ENCODE data around the gene SBF2.

SBF2 gene

GRCh38 chr11:10149553-10149952 lies 144.5 kb downstream of the SBF2 start:
- no peak for TF ChIP-seq EZH2phosphoT487 (IDR thresholded peaks at IDR 0.05; ENCODE audit: borderline replicate concordance, low read length)
- no peak for TF ChIP-seq CTCF (IDR thresholded peaks at IDR 0.05; ENCODE audit: low read depth, low read length, poor library complexity, severe bottlenecking)
- Histone ChIP-seq H3K79me2 (ENCODE audit: control insufficient read depth, low read length) (no peaks in the 10 kb centered on the region), H4K20me1 (ENCODE audit: control insufficient read depth, insufficient read depth, low read depth, low read length) (no peaks in the 10 kb centered on the region), H3K4me1 (ENCODE audit: control insufficient read depth, low read length) (no peaks in the 10 kb centered on the region), H3K36me3 (ENCODE audit: control insufficient read depth, low read length) (no peaks in the 10 kb centered on the region), H3F3A (ENCODE audit: control insufficient read depth, insufficient read depth) (no peaks in the 10 kb centered on the region), H3K27me3 (ENCODE audit: control insufficient read depth, low read length) (0 out of 2 replicates have a peak, but pooled peaks cover 2% of the 10 kb centered on the region), H3K9me3 (ENCODE audit: control insufficient read depth, insufficient read depth, low read length) (no peaks in the 10 kb centered on the region), H3K4me3 (ENCODE audit: low read length) (no peak overlapping the region), H3K4me2 (ENCODE audit: low read length) (no peak overlapping the region), H3K9me2 (replicated peaks; ENCODE audit: control insufficient read depth, low read length) (no peaks in the 10 kb centered on the region), H3K27ac (ENCODE audit: low read depth, low read length) (no peak overlapping the region)

- H3K9me2 ChIP-seq (replicated peaks; ENCODE audit: control insufficient read depth, low read length): no peaks in the 10 kb centered on the region
- H4K20me1 ChIP-seq (ENCODE audit: control insufficient read depth, insufficient read depth, low read depth, low read length): no peaks in the 10 kb centered on the region
- no peaks in the 10 kb centered on the region for H3K9me3 ChIP-seq (ENCODE audit: control insufficient read depth, insufficient read depth, low read length)
- no peaks in the 10 kb centered on the region for H3K36me3 ChIP-seq (ENCODE audit: control insufficient read depth, low read length)
- H3K4me3 ChIP-seq (ENCODE audit: low read length): no peak overlapping the region
- no peak overlapping the region for H3K27ac ChIP-seq (ENCODE audit: low read depth, low read length)
- no peaks in the 10 kb centered on the region for H3F3A ChIP-seq (ENCODE audit: control insufficient read depth, insufficient read depth)
- no peak overlapping the region for H3K4me2 ChIP-seq (ENCODE audit: low read length)
- no peaks in the 10 kb centered on the region for H3K4me1 ChIP-seq (ENCODE audit: control insufficient read depth, low read length)
- no peaks in the 10 kb centered on the region for H3K79me2 ChIP-seq (ENCODE audit: control insufficient read depth, low read length)
- H3K27me3 ChIP-seq (ENCODE audit: control insufficient read depth, low read length): no peaks in the 10 kb centered on the region
- TF ChIP-seq EZH2phosphoT487 (IDR thresholded peaks at IDR 0.05; ENCODE audit: borderline replicate concordance, low read length) (no peak), CTCF (IDR thresholded peaks at IDR 0.05; ENCODE audit: low read depth, low read length, poor library complexity, severe bottlenecking) (no peak)
Measured at GRCh38 chr11:10147195-10147594, 146.8 kb downstream of the SBF2 start.

- H3K4me2 ChIP-seq (ENCODE audit: low read length): no peak overlapping the region
- no peaks in the 10 kb centered on the region for H3K9me3 ChIP-seq (ENCODE audit: control insufficient read depth, insufficient read depth, low read length)
- H3K4me3 ChIP-seq (ENCODE audit: low read length): no peak overlapping the region
- H3K36me3 ChIP-seq (ENCODE audit: control insufficient read depth, low read length): no peaks in the 10 kb centered on the region
- no peaks in the 10 kb centered on the region for H4K20me1 ChIP-seq (ENCODE audit: control insufficient read depth, insufficient read depth, low read depth, low read length)
- H3K4me1 ChIP-seq (ENCODE audit: control insufficient read depth, low read length): no peaks in the 10 kb centered on the region
- no peaks in the 10 kb centered on the region for H3K9me2 ChIP-seq (replicated peaks; ENCODE audit: control insufficient read depth, low read length)
- no peaks in the 10 kb centered on the region for H3F3A ChIP-seq (ENCODE audit: control insufficient read depth, insufficient read depth)
- H3K27me3 ChIP-seq (ENCODE audit: control insufficient read depth, low read length): no peaks in the 10 kb centered on the region
- H3K79me2 ChIP-seq (ENCODE audit: control insufficient read depth, low read length): no peaks in the 10 kb centered on the region
- no peak overlapping the region for H3K27ac ChIP-seq (ENCODE audit: low read depth, low read length)
- TF ChIP-seq CTCF (IDR thresholded peaks at IDR 0.05; ENCODE audit: low read depth, low read length, poor library complexity, severe bottlenecking): no peak
- no peak for TF ChIP-seq EZH2phosphoT487 (IDR thresholded peaks at IDR 0.05; ENCODE audit: borderline replicate concordance, low read length)
Measured at GRCh38 chr11:10144954-10145353, 149.1 kb downstream of the SBF2 start.

- no peak for TF ChIP-seq EZH2phosphoT487 (IDR thresholded peaks at IDR 0.05; ENCODE audit: borderline replicate concordance, low read length)
- TF ChIP-seq CTCF (IDR thresholded peaks at IDR 0.05; ENCODE audit: low read depth, low read length, poor library complexity, severe bottlenecking): no peak
- H3K4me1 ChIP-seq (ENCODE audit: control insufficient read depth, low read length): no peaks in the 10 kb centered on the region
- no peaks in the 10 kb centered on the region for H4K20me1 ChIP-seq (ENCODE audit: control insufficient read depth, insufficient read depth, low read depth, low read length)
- peaks cover 6% of the 10 kb centered on the region; the same call in 1 of the 2 replicates for H3K9me3 ChIP-seq (ENCODE audit: control insufficient read depth, insufficient read depth, low read length)
- no peaks in the 10 kb centered on the region for H3K27me3 ChIP-seq (ENCODE audit: control insufficient read depth, low read length)
- no peak overlapping the region for H3K27ac ChIP-seq (ENCODE audit: low read depth, low read length)
- no peaks in the 10 kb centered on the region for H3F3A ChIP-seq (ENCODE audit: control insufficient read depth, insufficient read depth)
- no peak overlapping the region for H3K4me3 ChIP-seq (ENCODE audit: low read length)
- no peaks in the 10 kb centered on the region for H3K36me3 ChIP-seq (ENCODE audit: control insufficient read depth, low read length)
- no peak overlapping the region for H3K4me2 ChIP-seq (ENCODE audit: low read length)
- no peaks in the 10 kb centered on the region for H3K79me2 ChIP-seq (ENCODE audit: control insufficient read depth, low read length)
- no peaks in the 10 kb centered on the region for H3K9me2 ChIP-seq (replicated peaks; ENCODE audit: control insufficient read depth, low read length)
Measured at GRCh38 chr11:10139656-10140055, 154.4 kb downstream of the SBF2 start.
